GM10847 (cell line): ENCODE results near the gene ST13.

ENCODE experiments used
- POLR2A ChIP-seq: IDR thresholded peaks from 2 replicates; pipeline ENCODE4 v1.6.1; 2011; ENCODE audit not compliant: insufficient read length; ENCODE audit errors: extremely low read depth

The ST13 gene

GRCh38 chr22:40805699-40806203 is 50.7 kb downstream of the ST13 start:
- no peak for TF ChIP-seq POLR2A

- TF ChIP-seq POLR2A: no peak
Measured at GRCh38 chr22:40805239-40805638, 51.2 kb downstream of the ST13 start.

- no peak for TF ChIP-seq POLR2A
Measured at GRCh38 chr22:40803321-40803720, 53.1 kb downstream of the ST13 start.

GRCh38 chr22:40799008-40799407 is 57.4 kb downstream of the ST13 start:
- TF ChIP-seq POLR2A: no peak

- no peak for TF ChIP-seq POLR2A
Measured at GRCh38 chr22:40797427-40797826, 59.0 kb downstream of the ST13 start.

GRCh38 chr22:40792451-40792850 is 64.0 kb downstream of the ST13 start:
- no peak for TF ChIP-seq POLR2A

GRCh38 chr22:40791241-40791640 is 65.2 kb downstream of the ST13 start:
- no peak for TF ChIP-seq POLR2A

- no peak for TF ChIP-seq POLR2A
Measured at GRCh38 chr22:40789131-40789530, 67.3 kb downstream of the ST13 start.

GRCh38 chr22:40782521-40782920 is 73.9 kb downstream of the ST13 start:
- no peak for TF ChIP-seq POLR2A
